ENCODE measurements around the gene RCAN1. TPM values are rescaled to one million over a fixed set of nuclear protein-coding genes. Genes with fewer than 3 reads are reported as not detected.

The RCAN1 gene
- total RNA-seq, 1 experiment from 2014 or later = 13.5 TPM

GRCh38 chr21:34546542-34546941, 68.4 kb downstream of the RCAN1 start:
- Histone ChIP-seq H3K9me3 (ENCODE audit: control insufficient read depth, insufficient read depth, low read depth, low read length) (no peaks in the 10 kb centered on the region), H3K27ac (ENCODE audit: low read length) (peak overlapping the region; percentile 74; the same call in 1 of the 2 replicates), H3K4me3 (ENCODE audit: low read depth in 2 of 2, low read length in 2 of 2) (no peak overlapping the region), H3K27me3 (ENCODE audit: control insufficient read depth, insufficient read depth, low read length) (no peaks in the 10 kb centered on the region), H3K36me3 (ENCODE audit: control insufficient read depth, insufficient read depth, low read length) (no peaks in the 10 kb centered on the region), H3K4me1 (ENCODE audit: control insufficient read depth, insufficient read depth, low read length) (peaks cover 9% of the 10 kb centered on the region)
- intact Hi-C loops (cut with micrococcal nuclease; ENCODE audit: unreplicated experiment) (no loop called here), in situ Hi-C loops (cut with HindIII; ENCODE audit: low pct_unique_long_range_greater_than_20kb, low sequenced_read_pairs) (no loop called here)
- ChIA-PET POLR2A (no interaction called here), CTCF (no interaction called here)
- BruUV-seq (replicated peaks) = no TSS peak
- DNase-seq (ENCODE audit: low read depth, low spot score) (no peak), ATAC-seq (no peak)
- no peak for TF ChIP-seq TCF7L2 (IDR thresholded peaks at IDR 0.05; ENCODE audit: low read depth, low read length)
- no peak for TF ChIP-seq SIN3A (IDR thresholded peaks at IDR 0.05; ENCODE audit: borderline replicate concordance, insufficient read depth, low read depth, low read length)
- TF ChIP-seq, protein P1, sequence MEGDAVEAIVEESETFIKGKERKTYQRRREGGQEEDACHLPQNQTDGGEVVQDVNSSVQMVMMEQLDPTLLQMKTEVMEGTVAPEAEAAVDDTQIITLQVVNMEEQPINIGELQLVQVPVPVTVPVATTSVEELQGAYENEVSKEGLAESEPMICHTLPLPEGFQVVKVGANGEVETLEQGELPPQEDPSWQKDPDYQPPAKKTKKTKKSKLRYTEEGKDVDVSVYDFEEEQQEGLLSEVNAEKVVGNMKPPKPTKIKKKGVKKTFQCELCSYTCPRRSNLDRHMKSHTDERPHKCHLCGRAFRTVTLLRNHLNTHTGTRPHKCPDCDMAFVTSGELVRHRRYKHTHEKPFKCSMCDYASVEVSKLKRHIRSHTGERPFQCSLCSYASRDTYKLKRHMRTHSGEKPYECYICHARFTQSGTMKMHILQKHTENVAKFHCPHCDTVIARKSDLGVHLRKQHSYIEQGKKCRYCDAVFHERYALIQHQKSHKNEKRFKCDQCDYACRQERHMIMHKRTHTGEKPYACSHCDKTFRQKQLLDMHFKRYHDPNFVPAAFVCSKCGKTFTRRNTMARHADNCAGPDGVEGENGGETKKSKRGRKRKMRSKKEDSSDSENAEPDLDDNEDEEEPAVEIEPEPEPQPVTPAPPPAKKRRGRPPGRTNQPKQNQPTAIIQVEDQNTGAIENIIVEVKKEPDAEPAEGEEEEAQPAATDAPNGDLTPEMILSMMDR (IDR thresholded peaks at IDR 0.05) = no peak
- no peak for TF ChIP-seq POLR2AphosphoS5 (IDR thresholded peaks at IDR 0.05; ENCODE audit: low read depth, low read length)
- no peak for TF ChIP-seq REST (IDR thresholded peaks at IDR 0.05; ENCODE audit: insufficient read depth in 1 of 2, low read depth in 2 of 2, low read length in 1 of 2)

GRCh38 chr21:34545079-34545884, 69.6 kb downstream of the RCAN1 start:
- CTCF ChIA-PET = no interaction called here
- Histone ChIP-seq H3K4me3 (ENCODE audit: low read depth in 2 of 2, low read length in 2 of 2) (no peak overlapping the region; a peak in 1 of 4 replicates), H3K4me1 (ENCODE audit: control insufficient read depth, insufficient read depth, low read length) (peaks cover 9% of the 10 kb centered on the region), H3K27me3 (ENCODE audit: control insufficient read depth, insufficient read depth, low read length) (no peaks in the 10 kb centered on the region), H3K36me3 (ENCODE audit: control insufficient read depth, insufficient read depth, low read length) (no peaks in the 10 kb centered on the region), H3K9me3 (ENCODE audit: control insufficient read depth, insufficient read depth, low read depth, low read length) (no peaks in the 10 kb centered on the region), H3K27ac (ENCODE audit: low read length) (peak overlapping the region; percentile 74)
- no TSS peak for BruUV-seq (replicated peaks)
- TF ChIP-seq SIN3A (IDR thresholded peaks at IDR 0.05; ENCODE audit: borderline replicate concordance, insufficient read depth, low read depth, low read length) (no peak), TCF7L2 (IDR thresholded peaks at IDR 0.05; ENCODE audit: low read depth, low read length) (no peak), REST (IDR thresholded peaks at IDR 0.05; ENCODE audit: insufficient read depth in 1 of 2, low read depth in 2 of 2, low read length in 1 of 2) (no peak), POLR2AphosphoS5 (IDR thresholded peaks at IDR 0.05; ENCODE audit: low read depth, low read length) (no peak)
- TF ChIP-seq, protein P1 (IDR thresholded peaks at IDR 0.05) = no peak
- peak; percentile 79 for ATAC-seq
- in situ Hi-C loops (cut with HindIII; ENCODE audit: low pct_unique_long_range_greater_than_20kb, low sequenced_read_pairs) (no loop called here), intact Hi-C loops (cut with micrococcal nuclease; ENCODE audit: unreplicated experiment) (no loop called here)
- POLR2A ChIA-PET = no interaction called here
- no peak for DNase-seq (ENCODE audit: low read depth, low spot score)
